BJ (cell line): ENCODE results near the gene PCDH1. TPM values are rescaled to one million over a fixed set of nuclear protein-coding genes. Genes with fewer than 3 reads are reported as not detected.
A peak's percentile ranks its signal among the peaks of the same experiment; 100 is the strongest.

ENCODE experiments used
- CTCF ChIA-PET: fragments of 350-600 bp; formaldehyde crosslinking; extraction: SDS; loops from one replicate; lab custom pipeline; 2021; ENCODE audit warnings: antibody characterized with exemption, inconsistent platforms; lab: Yijun Ruan, JAX
- POLR2A ChIA-PET: fragments of 300-600 bp; sonication (Branson Sonifier 250); formaldehyde crosslinking; extraction: SDS; loops from one replicate; lab custom pipeline; 2021; ENCODE audit warnings: antibody characterized with exemption; lab: Charles Lee
- DNase-seq: peaks from one replicate; pipeline ENCODE4 v3.0.0-alpha.2; 2011; ENCODE audit warnings: low read depth
- H3K27me3 ChIP-seq: 2 replicates; pipeline ENCODE4 v1.6.0; 2011; ENCODE audit warnings: low read length; ENCODE audit not compliant: control insufficient read depth, insufficient read depth
- H3K36me3 ChIP-seq: 2 replicates; pipeline ENCODE4 v1.5.1; 2011; ENCODE audit warnings: low read length; ENCODE audit not compliant: control insufficient read depth, insufficient read depth
- H3K4me3 ChIP-seq: 2 replicates; pipeline ENCODE4 v1.5.1; 2011; ENCODE audit warnings: low read depth, mild to moderate bottlenecking, control low read depth, low read length
- CTCF ChIP-seq: IDR thresholded peaks from 2 replicates; pipeline ENCODE4 v1.5.1; 2011; ENCODE audit warnings: low read depth, mild to moderate bottlenecking, control low read depth, inconsistent platforms, low read length, moderate library complexity; ENCODE audit not compliant: insufficient read depth
- polyA plus RNA-seq: library from polyadenylated mRNA; depleted of rRNA; stranded (reverse); fragments of >200 nt; gene quantifications from 2 replicates; pipeline ENCODE4 v1.2.3, GENCODE V29; 2011

PCDH1 gene
- polyA plus RNA-seq, 1 experiment = 2.1 TPM

DNA sequence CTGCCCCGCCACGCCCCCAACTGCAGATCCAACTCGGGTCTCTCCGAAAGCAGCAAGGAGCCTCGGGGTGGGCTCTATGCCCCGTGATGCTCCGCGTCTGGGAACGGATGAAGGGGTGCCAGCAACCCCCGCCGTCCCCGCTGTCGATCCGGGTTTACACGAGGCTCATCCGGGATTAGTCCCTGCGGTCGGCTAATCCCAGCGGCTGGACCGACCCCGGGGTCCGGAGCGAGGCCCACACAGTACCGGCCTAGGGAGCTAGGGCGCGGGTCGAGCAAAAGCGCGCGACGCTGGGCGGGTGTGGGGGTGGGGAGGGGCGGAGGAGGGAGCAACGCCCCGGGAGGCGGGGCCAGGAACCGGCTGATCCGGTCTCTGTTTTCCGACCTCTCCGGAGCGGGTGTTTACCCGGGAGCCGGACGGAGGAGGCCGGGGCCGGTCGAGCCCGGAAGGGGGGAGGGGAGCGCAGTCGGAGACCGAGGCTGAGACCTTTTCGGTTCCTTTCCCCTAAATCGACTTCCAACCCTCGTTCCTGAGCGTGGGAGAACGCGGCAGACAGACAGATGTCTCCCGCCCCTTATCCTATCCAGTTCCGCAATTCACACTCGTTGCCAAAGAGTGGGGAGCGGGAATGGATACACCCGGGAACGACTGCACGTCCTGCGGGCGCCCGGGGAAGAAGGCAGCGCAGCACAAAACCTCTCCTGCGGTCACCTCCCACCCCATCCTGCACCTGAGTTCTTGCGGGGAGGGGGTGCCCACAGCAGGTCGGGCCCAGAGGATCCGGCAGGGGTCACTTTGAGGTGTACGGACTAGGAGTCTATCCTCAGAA is 28.6 kb downstream of the PCDH1 start:
- Histone ChIP-seq H3K36me3 (no peaks in the 10 kb centered on the region), H3K4me3 (peak overlapping the region; percentile 63), H3K27me3 (no peaks in the 10 kb centered on the region; the same call in 1 of the 2 replicates)
- POLR2A ChIA-PET = interaction anchor here (0.6 kb wide), 1 partner anchor 74 kb away, joined by 12 read pairs; the partner anchor contains the start of gene DELE1
- DNase-seq = no peak
- TF ChIP-seq CTCF = no peak
- CTCF ChIA-PET = interaction anchor here (0.8 kb wide), 1 partner anchor 25 kb away, joined by 3 read pairs; no protein-coding TSS in a partner anchor

DNA sequence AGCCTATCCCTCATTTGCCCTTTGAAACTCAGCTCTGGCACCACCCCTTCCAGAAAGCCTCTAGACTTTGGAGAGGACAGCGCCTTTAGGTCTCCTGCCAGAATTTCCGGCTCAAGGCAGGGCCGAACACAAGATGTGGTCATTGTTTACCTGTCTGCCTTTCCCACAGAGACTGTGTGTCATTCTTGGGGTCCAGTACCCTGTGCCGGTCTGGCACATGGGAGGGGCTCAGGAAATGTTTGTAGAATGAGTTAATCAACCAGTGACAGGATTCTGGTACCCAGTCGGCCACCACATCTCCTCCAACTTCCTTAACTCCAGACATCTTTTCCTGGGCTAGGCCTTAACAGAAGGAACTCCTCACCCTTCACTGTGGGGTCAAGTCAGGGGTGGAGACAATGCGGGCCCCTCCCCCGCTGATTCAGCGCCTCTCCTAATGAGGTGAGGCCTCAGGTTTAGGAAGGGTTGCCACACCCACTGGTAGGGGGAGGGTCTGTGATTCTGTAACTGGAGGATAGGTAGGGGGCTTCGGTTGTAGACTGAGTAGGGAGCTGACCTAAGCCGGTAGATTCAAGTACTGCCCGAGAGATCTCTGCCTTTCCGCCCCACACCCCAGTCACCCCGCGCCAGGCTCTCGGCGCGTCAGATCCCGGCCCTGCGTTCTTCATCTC is 29.3 kb downstream of the PCDH1 start:
- Histone ChIP-seq H3K4me3 (peak overlapping the region; percentile 63), H3K27me3 (no peaks in the 10 kb centered on the region; the same call in 1 of the 2 replicates), H3K36me3 (no peaks in the 10 kb centered on the region)
- DNase-seq = no peak
- ChIA-PET POLR2A (interaction anchor here (0.6 kb wide), 1 partner anchor 75 kb away, joined by 12 read pairs; the partner anchor contains the start of gene DELE1), CTCF (interaction anchor here (0.5 to 0.8 kb wide), 2 partner anchors 24 to 172 kb away, joined by 3 to 5 read pairs; no protein-coding TSS in a partner anchor)
- TF ChIP-seq CTCF = no peak

GRCh38 chr5:141846031-141846430 is 32.2 kb downstream of the PCDH1 start:
- Histone ChIP-seq H3K36me3 (no peaks in the 10 kb centered on the region), H3K4me3 (no peak overlapping the region), H3K27me3 (no peaks in the 10 kb centered on the region)
- POLR2A ChIA-PET = no interaction called here
- TF ChIP-seq CTCF = no peak
- DNase-seq = no peak
- CTCF ChIA-PET = interaction anchor here (0.7 kb wide), 1 partner anchor 35 kb away, joined by 3 read pairs; no protein-coding TSS in a partner anchor

GRCh38 chr5:141845371-141845851 is 32.8 kb downstream of the PCDH1 start:
- POLR2A ChIA-PET = no interaction called here

More at GRCh38 chr5:141845371-141845851, 32.8 kb downstream of the PCDH1 start:
- no peak for DNase-seq
- Histone ChIP-seq H3K4me3 (no peak overlapping the region), H3K27me3 (no peaks in the 10 kb centered on the region), H3K36me3 (no peaks in the 10 kb centered on the region)
- CTCF ChIA-PET = interaction anchor here (0.6 to 0.7 kb wide), 2 partner anchors 34 to 315 kb away, joined by 3 to 5 read pairs; no protein-coding TSS in a partner anchor
- TF ChIP-seq CTCF = no peak
